Measurements from ENCODE around the gene ABCA10.

ABCA10 gene

GRCh38 chr17:69154267-69154666, 74.4 kb downstream of the ABCA10 start:
- no peak for DNase-seq

GRCh38 chr17:69150333-69150732, 78.3 kb downstream of the ABCA10 start:
- DNase-seq = no peak

GRCh38 chr17:69147460-69147859, 81.2 kb downstream of the ABCA10 start:
- no peak for DNase-seq

GRCh38 chr17:69144331-69145255, 84.0 kb downstream of the ABCA10 start:
- DNase-seq = no peak

- DNase-seq = no peak
Measured at GRCh38 chr17:69143683-69144231, 84.9 kb downstream of the ABCA10 start.

- DNase-seq = no peak
Measured at GRCh38 chr17:69143151-69143550, 85.5 kb downstream of the ABCA10 start.

GRCh38 chr17:69142175-69142802, 86.3 kb downstream of the ABCA10 start:
- no peak for DNase-seq

GRCh38 chr17:69141431-69142174, 87.0 kb downstream of the ABCA10 start, which contains the start of gene ABCA6:
ABCA6 (minus strand) TSS chr17:69141895; CDS start chr17:69140703, 1,192 bp downstream.
- DNase-seq = no peak

GRCh38 chr17:69134112-69134511, 94.5 kb downstream of the ABCA10 start:
- DNase-seq = no peak

GRCh38 chr17:69130627-69131296, 97.9 kb downstream of the ABCA10 start:
- DNase-seq = no peak

GRCh38 chr17:69123626-69124025, 105.0 kb downstream of the ABCA10 start:
- no peak for DNase-seq

- no peak for DNase-seq
Measured at GRCh38 chr17:69122065-69122464, 106.6 kb downstream of the ABCA10 start.

GRCh38 chr17:69117855-69118784, 110.5 kb downstream of the ABCA10 start:
- no peak for DNase-seq

- no peak for DNase-seq
Measured at GRCh38 chr17:69111794-69112193, 116.8 kb downstream of the ABCA10 start.

- DNase-seq = no peak
Measured at GRCh38 chr17:69105907-69106730, 122.5 kb downstream of the ABCA10 start.

- DNase-seq = no peak
Measured at GRCh38 chr17:69103557-69104233, 124.9 kb downstream of the ABCA10 start.

GRCh38 chr17:69098625-69099024, 130.0 kb downstream of the ABCA10 start:
- DNase-seq = no peak
